Left renal cortex interstitium (tissue), 4 donors: ENCODE data around the gene ASPG. TPM values are rescaled to one million over a fixed set of nuclear protein-coding genes. Genes with fewer than 3 reads are reported as not detected.
"Not testable (repeated sequence)": the region's sequence is repeated elsewhere in the genome, so short reads cannot be mapped to it uniquely, and the experiment has no call there.

Source experiments
- DNase-seq, 4 donors: peaks; one replicate each; pipeline ENCODE4 v3.0.0-alpha.2; 2013; ENCODE audit warnings: low read depth in 4 of 4, low spot score in 2 of 4, missing footprints in 1 of 4
- polyA plus RNA-seq, 4 donors: library from polyadenylated mRNA; unstranded; fragments of 120-200 nt; gene quantifications; one replicate each; pipeline ENCODE4 v1.2.1, GENCODE V29; 2013; ENCODE audit not compliant: insufficient read length in 4 of 4

The ASPG gene
- polyA plus RNA-seq, 4 donors: 13.0 to 17.1 (median 15.7) TPM

DNA sequence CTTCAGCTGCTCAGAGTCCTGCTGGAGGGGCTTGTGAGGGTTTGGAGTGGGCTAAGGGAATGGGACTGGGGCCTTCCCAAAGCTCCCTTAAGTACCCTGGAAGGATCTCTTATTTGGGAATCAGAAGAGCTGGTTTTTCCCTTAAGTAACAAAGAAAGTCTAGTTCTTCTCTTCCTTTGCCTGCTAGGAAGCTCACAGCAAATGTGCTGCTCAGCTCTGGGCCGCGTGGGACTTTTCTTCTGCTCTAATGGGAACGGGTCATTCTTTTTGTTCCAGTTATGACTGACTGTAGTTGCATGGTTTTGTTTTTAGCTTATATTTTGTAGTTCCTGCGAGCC is 58.9 kb downstream of the ASPG start:
- no peak for DNase-seq

DNA sequence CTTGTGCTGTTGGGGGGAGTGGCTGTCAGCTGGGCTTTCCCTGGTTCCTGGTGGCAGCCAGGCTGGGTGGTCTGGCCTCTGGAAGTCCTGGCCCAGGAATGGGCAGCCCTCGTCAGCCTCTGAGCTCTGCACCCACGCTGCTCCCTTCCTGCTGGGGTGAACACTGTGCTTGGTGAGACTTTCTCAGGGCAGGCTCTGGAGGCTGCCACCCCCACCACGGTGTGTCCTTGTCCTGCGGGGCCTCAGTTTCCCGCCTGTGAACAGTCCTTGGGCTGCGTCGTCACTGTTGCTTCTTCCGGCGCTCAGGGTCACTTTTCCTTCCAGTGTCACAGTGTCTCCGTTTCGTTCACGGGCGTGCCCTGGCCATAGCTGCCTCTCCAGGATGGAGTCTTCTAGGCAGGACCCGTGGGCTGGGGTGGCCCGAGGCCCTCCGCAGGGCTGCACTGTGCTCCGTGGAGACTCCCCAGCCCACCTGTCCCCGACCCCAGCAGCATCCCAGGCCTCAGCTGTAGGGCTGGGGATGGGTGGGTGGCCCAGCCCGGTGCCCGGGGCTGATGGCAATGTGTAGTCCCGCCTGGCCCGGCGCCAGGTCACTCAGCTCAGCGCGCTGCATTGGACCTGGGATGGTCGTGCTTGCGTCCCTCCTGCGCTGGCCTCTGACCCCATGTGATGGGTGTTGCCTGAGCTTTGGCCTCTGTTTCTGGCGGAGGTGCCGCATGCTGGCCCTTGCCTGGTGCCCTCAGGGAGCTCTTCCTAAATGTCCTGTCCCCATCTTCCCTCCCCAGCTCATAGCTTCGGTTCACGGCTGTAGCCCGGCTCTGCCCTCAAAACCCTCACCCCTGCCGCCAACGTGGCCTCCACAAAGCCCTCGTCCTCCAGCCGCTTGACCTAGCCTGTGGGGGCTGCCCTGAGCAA is 59.7 kb downstream of the ASPG start:
- DNase-seq: no peak

DNA sequence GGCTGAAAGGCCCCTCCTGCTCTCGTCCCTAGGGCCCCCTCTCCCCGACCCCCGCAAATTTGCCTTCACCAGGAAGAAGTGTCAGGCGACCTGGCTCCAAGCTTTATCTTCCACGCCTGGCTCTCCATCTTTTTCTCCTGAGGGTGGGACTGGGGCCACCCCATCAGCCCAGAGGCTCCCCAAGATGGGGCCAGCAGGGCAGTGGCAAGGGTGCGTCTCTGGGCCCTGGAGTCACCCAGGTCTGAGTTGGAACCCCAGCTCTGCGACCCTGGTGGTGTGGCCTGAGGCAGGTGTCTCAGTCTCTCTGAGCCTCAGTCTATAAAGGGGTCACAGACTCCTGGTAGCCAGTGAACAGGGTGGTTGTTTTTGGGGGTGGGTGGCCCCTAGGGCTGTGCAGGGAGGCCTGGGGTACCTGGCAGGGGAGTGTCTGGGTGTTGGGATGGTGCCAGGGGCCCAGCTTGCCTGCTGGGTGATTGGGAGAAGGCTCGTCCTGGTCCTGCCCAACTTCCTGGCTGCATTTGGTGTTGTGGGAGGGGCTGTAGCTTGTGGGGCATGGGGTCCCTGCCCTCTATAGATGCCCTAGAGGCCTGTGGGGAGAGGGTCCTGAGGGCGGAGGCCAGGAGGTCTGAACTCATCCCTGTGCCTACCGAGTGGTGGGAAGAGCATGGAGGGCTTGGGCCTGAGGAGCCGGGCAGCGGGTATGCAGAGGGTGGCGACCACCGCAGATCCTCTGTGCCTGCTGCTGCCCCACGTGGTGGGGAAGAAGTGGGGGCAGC is 60.5 kb downstream of the ASPG start:
- DNase-seq: no peak

DNA sequence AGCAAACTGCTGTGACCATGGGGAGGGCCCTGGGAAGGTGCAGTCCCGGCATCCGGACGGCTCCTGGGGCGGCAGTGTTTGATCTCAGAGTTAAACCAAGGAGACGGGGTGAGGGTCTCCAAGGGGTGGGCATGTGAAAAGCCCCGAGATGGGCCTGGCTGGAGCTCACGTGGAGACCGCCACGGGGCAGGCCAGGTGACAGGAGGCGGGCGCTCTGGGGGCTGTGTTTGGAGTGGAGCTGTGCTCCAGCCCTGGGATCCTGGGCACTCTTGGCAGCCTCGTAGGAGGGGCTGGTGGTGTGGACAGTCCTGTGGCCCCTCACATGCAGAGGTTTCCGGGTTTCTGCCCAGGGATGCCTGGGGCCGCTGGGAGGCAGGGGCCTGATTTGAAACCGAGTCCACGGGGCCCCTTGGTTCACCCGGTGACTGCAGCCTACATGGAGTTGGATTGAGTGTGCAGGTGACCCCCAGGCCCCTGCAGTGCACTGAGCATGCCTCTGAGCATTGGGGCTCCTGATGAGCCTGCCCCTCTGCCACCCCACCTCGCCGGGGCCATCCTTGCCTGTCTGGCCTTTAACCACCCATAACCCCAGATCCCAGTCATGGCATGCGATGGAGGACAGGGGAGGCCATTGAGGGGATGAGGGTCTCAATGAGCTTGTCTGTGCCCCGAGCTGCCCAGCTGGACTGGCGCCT is 61.3 kb downstream of the ASPG start:
- DNase-seq: no peak

DNA sequence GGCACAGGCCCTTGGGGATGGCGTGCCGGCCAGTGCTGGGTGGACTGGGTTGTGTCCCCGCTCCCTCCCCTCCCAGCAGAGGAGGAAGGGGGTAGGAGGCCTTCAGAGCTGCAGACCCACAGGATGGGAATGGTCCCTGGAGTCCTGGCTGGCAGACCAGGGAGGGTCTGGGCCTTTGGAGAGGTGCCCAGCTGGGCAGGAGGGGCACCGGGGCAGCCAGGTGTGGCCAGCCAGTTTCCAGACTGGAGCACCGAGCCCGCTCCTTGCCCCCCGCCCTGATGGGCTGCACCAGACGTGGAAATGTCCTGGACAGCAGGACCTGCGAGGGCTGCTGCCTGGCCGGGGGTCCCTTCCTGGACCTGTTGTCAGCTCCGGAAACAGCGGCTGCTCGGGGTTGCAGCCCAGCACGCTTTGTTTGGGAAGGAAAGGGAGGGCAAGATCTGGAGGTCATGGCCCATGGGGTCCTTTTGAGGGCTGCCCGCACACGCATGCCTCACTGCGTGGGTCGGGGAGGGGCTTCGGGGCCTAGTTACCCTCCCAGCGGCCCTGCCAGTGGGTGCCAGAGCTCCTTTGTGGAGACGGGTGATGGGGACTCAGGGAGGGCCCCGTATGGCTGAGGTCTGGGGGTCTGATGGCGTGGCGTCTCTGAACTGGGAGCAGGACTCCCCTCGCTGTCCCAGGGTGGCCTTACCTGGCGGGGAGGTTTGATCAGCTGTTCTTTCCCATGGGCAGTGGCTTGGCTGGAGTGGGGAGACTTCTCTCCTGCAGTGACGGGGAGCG is 62.0 kb downstream of the ASPG start:
- DNase-seq: no peak

DNA sequence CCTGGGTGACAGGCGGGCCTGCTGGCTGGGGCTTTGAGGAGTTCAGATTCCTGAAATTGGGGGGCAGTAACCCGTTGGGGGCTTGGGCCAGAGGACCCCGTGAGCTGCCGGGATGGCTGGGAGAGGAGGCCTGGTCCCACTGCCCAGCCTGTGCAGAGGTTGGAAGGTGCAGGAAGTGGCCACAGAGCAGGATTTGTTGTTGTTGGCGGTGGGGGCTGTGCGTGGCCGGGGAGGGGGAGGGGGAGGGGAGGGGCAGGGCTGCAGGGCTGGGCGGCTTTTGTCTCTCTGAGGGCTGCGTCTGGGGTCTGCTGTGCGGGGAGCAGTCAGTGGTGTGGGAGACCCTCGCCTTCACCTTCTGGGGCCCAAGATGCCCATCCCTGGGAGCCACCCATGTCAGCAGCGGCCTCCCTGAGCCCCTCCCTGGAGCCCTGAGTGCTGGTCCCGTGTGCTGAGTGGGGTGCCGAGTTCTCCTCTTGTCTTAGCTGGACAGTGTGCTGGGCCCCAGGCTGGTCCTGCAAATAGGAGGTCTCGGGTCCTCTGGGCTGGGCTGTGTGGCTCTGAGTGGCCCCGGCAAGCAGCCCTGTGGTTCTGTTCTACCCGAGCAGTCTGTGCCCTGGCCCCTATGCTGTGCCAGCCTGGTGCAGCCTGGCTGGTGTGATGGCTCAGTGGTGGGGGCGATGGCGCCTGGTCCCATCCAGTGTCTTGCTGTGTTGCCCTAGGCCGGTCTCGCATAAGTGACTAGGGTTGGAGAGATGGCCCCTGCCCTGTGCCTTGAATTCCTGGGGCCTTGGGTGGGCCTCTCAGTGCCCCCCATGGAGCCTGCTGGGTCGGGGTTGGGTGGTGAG is 63.2 kb downstream of the ASPG start:
- DNase-seq: no peak

DNA sequence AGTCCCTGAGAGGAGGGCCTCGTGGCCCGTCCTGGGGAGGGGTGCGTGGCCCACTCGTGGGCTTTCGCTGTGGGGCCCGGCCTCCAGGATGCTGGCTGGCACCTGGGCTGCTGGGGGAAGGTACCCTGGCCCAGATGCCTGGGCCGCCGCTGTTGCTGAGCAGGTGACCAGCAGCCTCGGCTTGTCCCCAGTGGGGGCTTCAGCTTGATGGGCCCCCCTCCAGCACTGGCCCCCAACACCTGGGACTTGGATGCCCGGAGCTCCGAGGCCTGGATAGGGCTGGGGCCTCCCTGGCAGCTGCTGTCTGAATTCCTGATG is 63.7 kb downstream of the ASPG start:
- DNase-seq: no peak

DNA sequence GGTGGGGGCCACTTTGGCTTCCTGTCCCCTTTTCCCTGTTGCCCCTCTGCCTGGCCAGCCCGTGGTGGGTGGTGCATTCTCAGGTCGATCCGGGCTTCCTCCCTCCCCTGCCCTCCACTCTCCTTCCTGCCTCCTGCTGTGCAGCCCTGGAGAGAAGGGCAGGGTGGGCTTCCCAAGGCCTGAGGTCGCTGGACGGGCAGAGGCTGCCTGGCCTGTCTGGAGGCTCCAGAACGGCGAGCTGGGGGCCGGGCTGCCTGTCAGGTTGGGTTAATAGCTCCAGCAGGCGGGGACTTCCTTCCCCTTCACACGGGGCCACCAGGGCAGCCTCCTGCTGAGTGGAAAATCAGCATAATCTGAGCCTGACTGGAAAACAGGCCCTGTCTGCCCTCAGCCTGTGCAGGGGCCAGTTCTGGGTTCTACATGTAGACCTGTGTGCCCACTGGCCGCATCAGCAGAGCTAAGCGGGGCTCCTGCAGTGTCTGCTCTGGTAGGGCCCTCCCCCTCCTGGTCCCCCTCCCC is 64.2 kb downstream of the ASPG start:
- DNase-seq: no peak

DNA sequence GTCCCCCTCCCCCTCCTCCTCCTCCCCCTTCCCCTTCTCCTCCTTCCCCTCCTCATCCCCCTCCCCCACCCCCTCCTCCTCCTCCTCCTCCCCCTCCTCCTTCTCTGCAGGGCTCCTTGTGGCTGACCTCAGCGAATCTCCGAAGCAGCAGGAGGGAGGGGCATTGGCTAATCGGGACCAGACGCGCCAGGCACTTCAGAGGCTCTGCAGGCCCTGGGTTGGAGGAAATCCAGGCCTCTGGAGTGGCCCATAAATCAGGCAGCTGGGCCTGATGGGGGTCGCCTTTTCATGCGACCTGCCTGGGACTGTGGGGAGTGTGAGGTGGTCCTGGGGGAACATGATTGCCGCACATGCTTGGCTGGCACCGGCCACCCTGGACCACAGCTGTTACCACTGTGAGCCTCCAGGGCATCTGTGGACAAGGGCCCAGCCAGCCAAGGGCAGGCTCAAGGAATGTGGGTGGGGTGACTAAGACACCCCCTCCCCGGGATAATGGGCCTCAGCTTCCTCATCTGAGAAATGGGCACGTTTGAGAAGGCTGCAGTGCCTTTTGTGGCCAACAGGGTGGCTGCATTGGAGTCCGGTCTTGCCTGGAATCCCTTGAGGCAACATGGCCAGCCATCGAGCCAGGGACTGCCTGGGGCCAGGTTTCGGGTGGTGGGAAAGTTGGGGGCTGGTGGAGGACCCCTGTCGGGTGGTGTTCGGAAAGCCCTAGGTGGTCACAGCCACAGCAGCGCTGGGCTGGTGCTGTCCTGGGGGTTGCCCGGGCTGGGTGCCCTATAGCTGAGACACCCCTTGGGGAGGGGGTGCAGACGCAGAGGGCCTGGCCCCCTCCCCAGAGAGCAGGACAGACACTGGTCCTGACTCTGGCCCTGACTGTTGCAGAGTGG is 64.9 kb downstream of the ASPG start:
- DNase-seq: peak in 1 of 4 donors; percentile 59

DNA sequence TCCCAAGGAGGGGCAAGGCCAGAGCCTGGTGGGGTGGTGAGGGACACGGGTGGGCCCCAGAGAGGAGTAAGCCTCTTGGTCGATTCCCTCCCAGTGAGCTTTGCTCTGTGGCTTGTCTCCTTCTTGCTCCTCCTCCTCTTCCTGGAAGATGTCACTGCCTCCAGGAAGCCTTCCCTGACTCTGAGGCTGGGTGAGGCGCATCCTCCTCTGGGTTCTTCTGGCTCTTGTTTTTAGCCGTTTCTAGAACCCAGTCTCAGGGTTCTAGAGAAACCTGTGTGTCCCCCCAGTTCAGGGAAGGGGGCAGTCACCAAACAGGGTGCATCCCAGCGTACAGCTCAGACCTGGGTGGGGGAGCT is 65.5 kb downstream of the ASPG start:
- no peak for DNase-seq

DNA sequence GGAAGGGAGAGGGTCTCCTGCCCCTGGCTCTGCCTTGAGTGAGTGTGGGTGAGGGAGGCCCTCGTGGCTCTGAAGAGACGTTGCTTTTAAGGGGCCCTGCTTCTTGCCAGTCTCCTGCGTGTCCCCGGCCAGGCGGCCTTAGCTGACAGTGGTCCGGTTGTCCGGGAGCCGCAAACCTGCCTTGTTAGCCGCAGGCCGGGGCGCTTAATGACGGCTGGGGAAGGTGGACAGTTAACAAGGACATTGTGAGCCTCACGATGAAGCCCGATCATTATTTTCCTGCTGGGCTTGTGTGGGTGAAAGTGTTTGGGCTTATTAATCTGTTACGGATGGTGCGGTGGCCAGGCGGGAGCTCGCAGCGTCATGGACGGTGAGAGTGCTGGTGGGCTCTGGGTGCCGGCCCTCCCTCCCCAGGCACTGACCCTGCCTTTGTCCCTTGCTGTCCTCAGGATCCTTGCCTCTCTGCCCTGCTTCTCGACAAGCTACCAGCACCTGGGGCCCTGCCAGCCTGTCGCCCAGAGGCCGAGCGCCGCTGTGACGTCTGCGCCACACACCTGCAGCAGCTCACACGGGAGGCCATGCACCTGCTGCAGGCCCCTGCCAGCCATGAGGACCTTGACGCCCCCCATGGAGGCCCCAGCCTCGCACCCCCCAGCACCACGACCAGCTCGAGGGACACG is 66.2 kb downstream of the ASPG start:
- no peak for DNase-seq

DNA sequence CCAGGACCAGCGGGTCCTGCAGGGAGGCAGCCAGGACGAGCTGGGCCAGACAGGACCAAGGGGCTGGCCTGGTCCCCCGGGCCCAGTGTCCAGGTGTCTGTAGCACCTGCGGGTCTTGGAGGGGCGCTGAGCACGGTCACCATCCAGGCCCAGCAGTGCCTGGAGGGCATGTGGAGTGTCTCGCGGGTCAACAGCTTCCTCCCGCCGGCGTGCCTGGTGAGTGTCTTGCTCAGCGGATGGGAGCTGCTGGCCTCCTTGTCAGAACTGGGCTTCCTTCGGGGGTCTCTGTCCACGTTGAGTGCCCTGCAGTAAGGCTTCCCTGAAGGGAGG is 66.7 kb downstream of the ASPG start:
- no peak for DNase-seq

DNA sequence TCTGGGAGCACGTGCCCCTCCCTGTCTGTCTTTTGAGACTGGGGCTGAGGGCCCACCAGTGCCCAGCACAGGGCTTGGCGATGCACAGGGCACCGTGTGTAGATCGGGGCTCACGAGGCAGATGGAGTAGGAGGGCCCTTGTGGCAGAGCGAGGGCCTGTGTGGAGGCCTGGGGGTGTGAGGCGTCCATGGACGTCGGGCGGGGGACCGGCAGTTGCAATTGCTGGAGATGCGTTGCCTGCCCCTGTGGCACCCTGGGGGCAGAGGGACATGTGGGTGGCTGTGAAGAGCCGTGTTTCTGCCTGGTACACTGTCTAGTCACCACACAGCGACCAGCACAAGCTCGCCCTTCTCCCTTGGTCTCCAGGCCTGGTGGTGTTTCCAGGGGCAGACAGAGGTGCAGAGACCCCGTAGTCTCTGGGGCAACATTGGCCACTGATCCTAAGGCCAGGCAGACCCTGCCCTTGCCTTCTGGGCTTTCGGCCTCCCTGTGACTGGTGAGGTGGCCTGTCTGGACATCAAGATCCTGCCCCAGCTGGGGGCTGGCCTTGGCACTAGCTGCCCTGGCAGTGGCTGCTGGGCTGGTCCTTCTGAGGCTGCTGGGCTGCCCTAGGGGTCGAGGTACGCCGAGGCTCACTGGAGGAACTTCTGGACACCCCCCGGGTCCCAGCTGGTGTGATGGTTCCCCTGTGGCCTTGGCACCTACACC is 67.3 kb downstream of the ASPG start:
- no peak for DNase-seq

DNA sequence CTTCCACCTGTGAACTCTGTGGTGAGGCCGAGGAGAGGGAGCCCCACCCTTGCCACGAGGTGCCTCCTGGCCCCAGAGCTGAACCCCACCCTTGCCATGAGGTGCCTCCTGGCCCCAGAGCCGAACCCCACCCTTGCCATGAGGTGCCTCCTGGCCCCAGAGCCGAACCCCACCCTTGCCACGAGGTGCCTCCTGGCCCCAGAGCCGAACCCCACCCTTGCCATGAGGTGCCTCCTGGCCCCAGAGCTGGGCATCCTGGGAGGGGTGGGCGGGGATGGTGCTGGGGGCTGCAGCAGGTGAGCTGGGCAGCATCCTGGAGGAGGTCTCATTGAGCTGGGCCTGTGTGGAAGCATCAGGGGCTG is 67.9 kb downstream of the ASPG start:
- not testable (repeated sequence) for DNase-seq

DNA sequence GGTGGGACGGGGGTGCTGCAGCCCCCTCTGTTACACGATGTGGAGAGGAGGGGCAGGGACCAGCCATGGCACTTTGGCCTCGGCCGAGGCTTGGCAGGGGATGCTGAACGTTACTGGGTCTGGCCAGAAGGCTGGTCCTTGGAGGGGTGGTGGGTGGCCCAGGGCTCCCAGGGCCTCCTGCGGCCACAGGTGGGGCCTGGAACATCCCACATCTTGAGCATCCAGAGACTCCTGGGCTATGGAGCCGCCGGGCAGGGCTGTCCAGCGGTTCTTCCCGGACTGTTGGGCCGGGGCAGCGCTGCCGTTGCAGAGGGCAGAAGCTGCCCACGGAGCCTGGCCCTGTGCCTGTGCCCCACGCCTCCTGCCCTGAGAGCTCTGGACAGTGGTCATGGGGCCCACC is 68.7 kb downstream of the ASPG start:
- no peak for DNase-seq

DNA sequence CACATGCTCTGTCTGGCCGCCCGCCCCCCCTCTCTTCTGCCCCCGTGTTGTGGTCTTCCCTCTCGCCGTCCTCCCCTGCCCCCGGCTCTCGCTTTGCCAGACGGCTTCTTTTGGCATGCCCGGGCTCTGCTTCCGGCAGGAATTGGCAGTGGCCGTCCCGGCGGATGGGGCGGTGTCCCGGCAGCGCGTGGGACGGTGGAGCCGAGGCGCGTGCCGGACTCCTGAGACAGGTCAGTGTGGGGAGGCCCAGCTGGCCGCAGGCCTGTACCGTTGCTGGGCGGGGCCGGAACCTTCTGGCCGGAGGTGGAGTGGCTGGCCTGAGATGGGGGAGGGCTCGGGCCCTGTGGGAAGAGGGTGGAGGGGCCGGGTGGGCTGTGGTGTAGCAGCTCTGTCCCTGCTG is 70.0 kb downstream of the ASPG start:
- no peak for DNase-seq

DNA sequence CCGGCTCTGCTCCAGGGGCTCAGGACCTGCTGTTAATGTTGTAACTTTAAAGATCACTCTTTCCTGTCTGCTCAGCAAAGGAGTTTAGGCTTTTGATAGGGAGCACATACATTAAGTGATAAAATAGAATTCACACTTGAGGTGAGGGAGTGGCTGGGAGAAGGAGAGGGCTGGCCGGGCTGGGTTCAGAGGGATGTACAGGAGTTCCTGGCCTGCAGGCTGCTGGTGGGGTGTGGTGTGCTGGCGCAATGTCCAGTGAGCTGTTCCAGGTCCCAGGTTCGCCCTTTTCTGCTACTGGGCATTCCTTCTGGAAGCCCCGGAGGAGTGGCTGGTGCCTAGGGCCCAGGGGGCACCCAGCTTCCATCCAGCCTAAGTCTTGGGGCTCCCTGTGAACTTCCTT is 70.6 kb downstream of the ASPG start:
- DNase-seq: no peak
